K562 (cell line): ENCODE measurements around the gene CYTH1. TPM values are rescaled to one million over a fixed set of nuclear protein-coding genes. Genes with fewer than 3 reads are reported as not detected.

Experiments
- ARNT ChIP-seq, 2 experiments: fragments of 450-650 bp; IDR thresholded peaks; 2 replicates each; pipeline ENCODE4 v1.6.1; 2016; ENCODE audit warnings: mild to moderate bottlenecking in 1 of 2
- BRF2 ChIP-seq: IDR thresholded peaks from 3 replicates; pipeline ENCODE4 v1.6.1; 2011; ENCODE audit warnings: borderline replicate concordance, mild to moderate bottlenecking; ENCODE audit not compliant: insufficient read length, insufficient read depth
- CREM ChIP-seq: IDR thresholded peaks from 2 replicates; pipeline ENCODE4 v1.6.1; 2014; ENCODE audit warnings: antibody characterized with exemption, low read depth
- DEAF1 ChIP-seq: fragments of 450-650 bp; formaldehyde crosslinking; IDR thresholded peaks from 2 replicates; pipeline ENCODE4 v1.4.0; 2020; ENCODE audit warnings: mild to moderate bottlenecking, moderate library complexity
- EWSR1 ChIP-seq: fragments of 450-650 bp; IDR thresholded peaks from 2 replicates; pipeline ENCODE4 v1.6.1; 2018; ENCODE audit warnings: borderline replicate concordance, mild to moderate bottlenecking, low read depth, moderate library complexity; ENCODE audit not compliant: partially characterized antibody
- HDGF ChIP-seq: fragments of 450-650 bp; IDR thresholded peaks from 2 replicates; pipeline ENCODE4 v1.6.1; 2016
- HMG20B ChIP-seq: fragments of 250-450 bp; sonication (Bioruptor Pico); IDR thresholded peaks from 2 replicates; pipeline ENCODE4 v1.5.0; 2021; ENCODE audit warnings: mild to moderate bottlenecking
- HOMEZ ChIP-seq: fragments of 250-450 bp; sonication (Bioruptor Pico); IDR thresholded peaks from 2 replicates; pipeline ENCODE4 v1.4.0; 2020; ENCODE audit warnings: mild to moderate bottlenecking, moderate library complexity
- KDM5B ChIP-seq: fragments of 200-600 bp; sonication (generic); IDR thresholded peaks from 2 replicates; pipeline ENCODE4 v1.6.1; 2012; ENCODE audit warnings: low read depth, mild to moderate bottlenecking, moderate library complexity, low read length, control low read depth, inconsistent platforms; ENCODE audit not compliant: insufficient replicate concordance
- NCOR1 ChIP-seq: fragments of 450-650 bp; IDR thresholded peaks from 2 replicates; pipeline ENCODE4 v1.6.1; 2016; ENCODE audit warnings: mild to moderate bottlenecking, moderate library complexity
- PRDM10 ChIP-seq: fragments of 450-650 bp; IDR thresholded peaks from 2 replicates; pipeline ENCODE4 v1.6.1; 2018; ENCODE audit not compliant: partially characterized antibody
- RAD21 ChIP-seq, 2 experiments: fragments of 250-450 bp in 1 of 2; fragments of 450-650 bp in 1 of 2; sonication (Bioruptor Pico) in 1 of 2; formaldehyde crosslinking in 1 of 2; IDR thresholded peaks in 1 of 2; conservative IDR thresholded peaks in 1 of 2; 2 replicates each; pipeline versions ENCODE4 v1.4.0 to v1.8.0; 2020 to 2022; ENCODE audit warnings: mild to moderate bottlenecking in 2 of 2, moderate library complexity in 1 of 2
- RAD51 ChIP-seq: fragments of 450-650 bp; IDR thresholded peaks from 2 replicates; pipeline ENCODE4 v1.7.1; 2016; ENCODE audit warnings: low read depth, mild to moderate bottlenecking, borderline replicate concordance
- RBM15 ChIP-seq: fragments of 200-400 bp; formaldehyde crosslinking; IDR thresholded peaks from 2 replicates; pipeline ENCODE4 v1.6.1; 2018; ENCODE audit warnings: mild to moderate bottlenecking, low read length, moderate library complexity; ENCODE audit not compliant: insufficient read depth
- RFX5 ChIP-seq: IDR thresholded peaks from 2 replicates; pipeline ENCODE4 v1.6.1; 2011; ENCODE audit warnings: low read depth, mild to moderate bottlenecking, improper control_type of control experiment, low read length
- SMAD2 ChIP-seq: fragments of 150-350 bp; IDR thresholded peaks from 2 replicates; pipeline ENCODE4 v1.6.1; 2014; ENCODE audit warnings: low read depth, mild to moderate bottlenecking, low read length
- SMARCE1 ChIP-seq: fragments of 450-650 bp; IDR thresholded peaks from 2 replicates; pipeline ENCODE4 v1.7.1; 2016; ENCODE audit warnings: mild to moderate bottlenecking
- TAL1 ChIP-seq: fragments of 450-650 bp; IDR thresholded peaks from 2 replicates; pipeline ENCODE4 v1.6.1; 2016; ENCODE audit warnings: mild to moderate bottlenecking
- TGIF2 ChIP-seq: sonication (generic); formaldehyde crosslinking; IDR thresholded peaks from 2 replicates; pipeline ENCODE4 v1.8.1; 2022; ENCODE audit warnings: mild to moderate bottlenecking, missing genetic modification reagents, moderate library complexity
- ZNF76 ChIP-seq: fragments of 250-450 bp; sonication (Bioruptor Pico); IDR thresholded peaks from 2 replicates; pipeline ENCODE4 v1.4.0; 2020; ENCODE audit warnings: mild to moderate bottlenecking, moderate library complexity, borderline replicate concordance
- ZNF764 ChIP-seq: fragments of 250-450 bp; sonication (Bioruptor Pico); IDR thresholded peaks from 2 replicates; pipeline ENCODE4 v1.4.0; 2020; ENCODE audit warnings: low read depth, mild to moderate bottlenecking, moderate library complexity
- polyA plus RNA-seq, 8 experiments: library from polyadenylated mRNA; depleted of rRNA in 4 of 8; stranded (reverse) in 5 of 8; unstranded in 3 of 8; fragments of >200 nt; fragmentation: Nextera tagmentation in 2 of 8; fragmentation: Illumina TruSeq in 1 of 8; extraction: Ambion mirVana in 2 of 8; extraction: Trizol in 1 of 8; gene quantifications; 2 replicates each; pipeline versions ENCODE4 v1.2.1 to v1.2.3, GENCODE V29; 2011 to 2014; ENCODE audit warnings: inconsistent platforms in 1 of 8, missing spikeins in 1 of 8
- total RNA-seq, 7 experiments: library from RNA; depleted of rRNA in 6 of 7; stranded (reverse); fragments of >200 nt in 6 of 7; fragmentation: Illumina TruSeq in 2 of 7; extraction: Trizol in 2 of 7; gene quantifications; 2 replicates each; pipeline versions ENCODE4 v1.2.1 to v1.2.3, GENCODE V29; 2011 to 2021; ENCODE audit warnings: low replicate concordance in 1 of 7

The CYTH1 gene
- total and polyA plus RNA-seq, 9 of the 15 experiments (the other 6 are each of a cell fraction or from before 2014, with no cell fraction given): 0.52 to 27.7 (median 16.8) TPM

GRCh38 chr17:78783711-78784324 is 1.7 kb upstream of the CYTH1 start (continued):
- TF ChIP-seq RAD21 (CRISPR knock-in tag; conservative IDR thresholded peaks at IDR 0.05 in 1 of 2, IDR thresholded peaks at IDR 0.05 in 1 of 2) (no peak), ZNF76 (0 out of 2 replicates have a peak, but pooled peaks have one; percentile 7), SMAD2 (no peak), ARNT (IDR thresholded peaks at IDR 0.05) (peak in 1 of 2 experiments; percentile 48; a peak in 1 of 4 replicates), HMG20B (CRISPR knock-in tag) (no peak), BRF2 (no peak), PRDM10 (no peak), RBM15 (no peak), HOMEZ (CRISPR knock-in tag) (no peak), SMARCE1 (peak; percentile 73), NCOR1 (peak; percentile 84), EWSR1 (no peak), CREM (peak; percentile 68), RAD51 (peak; percentile 57), TAL1 (peak; percentile 76), DEAF1 (CRISPR knock-in tag) (no peak), RFX5 (no peak), KDM5B (no peak), ZNF764 (CRISPR knock-in tag) (no peak), TGIF2 (CRISPR knock-in tag) (no peak), HDGF (peak; percentile 13; the same call in 1 of the 2 replicates)
